GM23248 (cell line): Measurements from ENCODE around the gene E2F1.

Experiments
- EZH2 ChIP-seq: fragments of 200-600 bp; sonication (generic); IDR thresholded peaks from 2 replicates; pipeline ENCODE4 v1.6.1; 2018; ENCODE audit warnings: antibody characterized with exemption, mild to moderate bottlenecking; ENCODE audit not compliant: insufficient read depth, poor library complexity, severe bottlenecking
- EZH2phosphoT487 ChIP-seq: fragments of 200-600 bp; sonication (generic); IDR thresholded peaks from 2 replicates; pipeline ENCODE4 v1.6.1; 2018; ENCODE audit warnings: antibody characterized with exemption, moderate library complexity, mild to moderate bottlenecking, low read depth; ENCODE audit not compliant: insufficient read depth

DNA sequence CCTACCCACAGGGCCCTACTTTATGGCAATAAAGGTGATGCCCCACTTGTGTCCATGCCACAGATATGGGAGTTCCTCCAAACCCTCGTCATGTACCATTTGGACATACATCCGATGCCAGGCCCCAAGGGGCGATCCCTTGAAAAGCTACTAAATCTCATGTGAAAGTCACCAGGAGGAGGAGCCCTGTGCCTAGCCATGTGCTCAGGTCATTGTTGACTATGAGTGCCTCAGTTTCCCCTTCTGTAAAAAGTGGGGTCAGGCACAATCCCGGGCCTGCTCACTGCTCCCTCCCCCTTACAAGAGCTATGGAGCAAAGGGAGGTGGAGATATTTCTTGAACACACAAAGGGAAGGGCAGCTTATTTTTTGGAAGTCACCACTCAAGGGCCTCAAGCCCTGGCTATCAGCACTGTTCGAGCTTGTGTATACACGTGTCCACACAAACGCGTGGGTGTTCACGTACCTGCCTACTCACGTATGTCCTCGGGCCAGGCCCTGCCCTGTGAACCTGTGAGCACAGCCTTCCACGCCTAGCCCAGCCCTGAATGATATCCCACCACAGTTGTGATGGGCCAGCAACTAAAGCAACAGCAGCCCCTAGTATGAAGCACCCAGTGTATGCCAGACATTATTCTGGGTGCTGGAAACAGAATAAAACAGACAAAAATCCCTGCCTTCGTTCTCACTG lies 17.6 kb downstream of the E2F1 start:
- no peak for TF ChIP-seq EZH2phosphoT487
- no peak for TF ChIP-seq EZH2
